Neural cell (in vitro differentiated cells): ENCODE results near the gene CCDC39.

ENCODE experiments used
- EP300 ChIP-seq: fragments of 450-650 bp; conservative IDR thresholded peaks from 2 replicates; pipeline ENCODE4 v1.6.1; 2014; ENCODE audit warnings: antibody characterized with exemption, mild to moderate bottlenecking, moderate library complexity; ENCODE audit not compliant: poor library complexity, severe bottlenecking
- EZH2 ChIP-seq: fragments of 200-600, 300-800 bp; shearing (Covaris generic), sonication (generic); IDR thresholded peaks from 2 replicates; pipeline ENCODE4 v1.6.1; 2014; ENCODE audit warnings: antibody characterized with exemption, low read length, borderline replicate concordance, mild to moderate bottlenecking; ENCODE audit not compliant: insufficient read depth, poor library complexity, severe bottlenecking
- MXI1 ChIP-seq: fragments of 450-650 bp; conservative IDR thresholded peaks from 2 replicates; pipeline ENCODE4 v1.6.1; 2014; ENCODE audit warnings: antibody characterized with exemption, mild to moderate bottlenecking; ENCODE audit not compliant: poor library complexity, severe bottlenecking
- POLR2AphosphoS5 ChIP-seq: IDR thresholded peaks from 2 replicates; pipeline ENCODE4 v1.6.1; 2012
- RAD21 ChIP-seq: fragments of 450-650 bp; conservative IDR thresholded peaks from 2 replicates; pipeline ENCODE4 v1.6.1; 2014; ENCODE audit warnings: antibody characterized with exemption, mild to moderate bottlenecking, moderate library complexity
- SMC3 ChIP-seq: fragments of 450-650 bp; conservative IDR thresholded peaks from 2 replicates; pipeline ENCODE4 v1.6.1; 2014; ENCODE audit warnings: antibody characterized with exemption, mild to moderate bottlenecking, moderate library complexity; ENCODE audit not compliant: poor library complexity
- TAF1 ChIP-seq: IDR thresholded peaks from 2 replicates; pipeline ENCODE4 v1.6.1; 2012; ENCODE audit warnings: low read depth
- TF ChIP-seq, protein P1 (sequence below): fragments of 450-650 bp; IDR thresholded peaks from 2 replicates; pipeline ENCODE4 v1.5.1; 2014; ENCODE audit warnings: antibody characterized with exemption, mild to moderate bottlenecking, moderate library complexity; ENCODE audit not compliant: poor library complexity, severe bottlenecking
- TF ChIP-seq, protein P2 (sequence below): IDR thresholded peaks from 2 replicates; pipeline ENCODE4 v1.6.1; 2012; ENCODE audit warnings: borderline replicate concordance

DNA sequence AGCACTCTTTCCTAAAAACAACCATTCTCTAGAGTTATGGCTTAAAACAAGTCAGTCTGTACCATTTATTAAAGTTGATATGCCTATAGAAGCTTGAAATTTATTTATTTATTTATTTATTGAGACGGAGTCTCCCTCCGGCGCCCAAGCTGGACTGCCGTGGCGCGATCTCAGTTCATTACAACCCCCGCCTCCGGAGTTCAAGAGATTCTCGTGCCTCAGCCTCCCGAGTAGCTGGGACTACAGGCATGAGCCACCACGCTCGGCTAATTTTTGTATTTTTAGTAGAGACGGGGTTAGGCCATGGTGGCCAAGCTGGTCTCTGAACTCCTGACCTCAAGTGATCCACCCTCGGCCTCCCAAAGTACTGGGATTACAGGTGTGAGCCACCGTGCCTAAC, 78.8 kb downstream of the CCDC39 start:
- TF ChIP-seq, protein P1, sequence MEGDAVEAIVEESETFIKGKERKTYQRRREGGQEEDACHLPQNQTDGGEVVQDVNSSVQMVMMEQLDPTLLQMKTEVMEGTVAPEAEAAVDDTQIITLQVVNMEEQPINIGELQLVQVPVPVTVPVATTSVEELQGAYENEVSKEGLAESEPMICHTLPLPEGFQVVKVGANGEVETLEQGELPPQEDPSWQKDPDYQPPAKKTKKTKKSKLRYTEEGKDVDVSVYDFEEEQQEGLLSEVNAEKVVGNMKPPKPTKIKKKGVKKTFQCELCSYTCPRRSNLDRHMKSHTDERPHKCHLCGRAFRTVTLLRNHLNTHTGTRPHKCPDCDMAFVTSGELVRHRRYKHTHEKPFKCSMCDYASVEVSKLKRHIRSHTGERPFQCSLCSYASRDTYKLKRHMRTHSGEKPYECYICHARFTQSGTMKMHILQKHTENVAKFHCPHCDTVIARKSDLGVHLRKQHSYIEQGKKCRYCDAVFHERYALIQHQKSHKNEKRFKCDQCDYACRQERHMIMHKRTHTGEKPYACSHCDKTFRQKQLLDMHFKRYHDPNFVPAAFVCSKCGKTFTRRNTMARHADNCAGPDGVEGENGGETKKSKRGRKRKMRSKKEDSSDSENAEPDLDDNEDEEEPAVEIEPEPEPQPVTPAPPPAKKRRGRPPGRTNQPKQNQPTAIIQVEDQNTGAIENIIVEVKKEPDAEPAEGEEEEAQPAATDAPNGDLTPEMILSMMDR: no peak
- TF ChIP-seq, protein P2, sequence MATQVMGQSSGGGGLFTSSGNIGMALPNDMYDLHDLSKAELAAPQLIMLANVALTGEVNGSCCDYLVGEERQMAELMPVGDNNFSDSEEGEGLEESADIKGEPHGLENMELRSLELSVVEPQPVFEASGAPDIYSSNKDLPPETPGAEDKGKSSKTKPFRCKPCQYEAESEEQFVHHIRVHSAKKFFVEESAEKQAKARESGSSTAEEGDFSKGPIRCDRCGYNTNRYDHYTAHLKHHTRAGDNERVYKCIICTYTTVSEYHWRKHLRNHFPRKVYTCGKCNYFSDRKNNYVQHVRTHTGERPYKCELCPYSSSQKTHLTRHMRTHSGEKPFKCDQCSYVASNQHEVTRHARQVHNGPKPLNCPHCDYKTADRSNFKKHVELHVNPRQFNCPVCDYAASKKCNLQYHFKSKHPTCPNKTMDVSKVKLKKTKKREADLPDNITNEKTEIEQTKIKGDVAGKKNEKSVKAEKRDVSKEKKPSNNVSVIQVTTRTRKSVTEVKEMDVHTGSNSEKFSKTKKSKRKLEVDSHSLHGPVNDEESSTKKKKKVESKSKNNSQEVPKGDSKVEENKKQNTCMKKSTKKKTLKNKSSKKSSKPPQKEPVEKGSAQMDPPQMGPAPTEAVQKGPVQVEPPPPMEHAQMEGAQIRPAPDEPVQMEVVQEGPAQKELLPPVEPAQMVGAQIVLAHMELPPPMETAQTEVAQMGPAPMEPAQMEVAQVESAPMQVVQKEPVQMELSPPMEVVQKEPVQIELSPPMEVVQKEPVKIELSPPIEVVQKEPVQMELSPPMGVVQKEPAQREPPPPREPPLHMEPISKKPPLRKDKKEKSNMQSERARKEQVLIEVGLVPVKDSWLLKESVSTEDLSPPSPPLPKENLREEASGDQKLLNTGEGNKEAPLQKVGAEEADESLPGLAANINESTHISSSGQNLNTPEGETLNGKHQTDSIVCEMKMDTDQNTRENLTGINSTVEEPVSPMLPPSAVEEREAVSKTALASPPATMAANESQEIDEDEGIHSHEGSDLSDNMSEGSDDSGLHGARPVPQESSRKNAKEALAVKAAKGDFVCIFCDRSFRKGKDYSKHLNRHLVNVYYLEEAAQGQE: no peak
- TF ChIP-seq EP300: no peak
- no peak for TF ChIP-seq SMC3
- TF ChIP-seq POLR2AphosphoS5: no peak
- no peak for TF ChIP-seq EZH2
- TF ChIP-seq RAD21: no peak
- no peak for TF ChIP-seq TAF1
- TF ChIP-seq MXI1: no peak
